B cell (primary cell): ENCODE data around the gene PLEKHO2. TPM values are rescaled to one million over a fixed set of nuclear protein-coding genes. Genes with fewer than 3 reads are reported as not detected.

Experiments used
- ATAC-seq: fragments of 200-7000 bp; cut with Tn5 transposase; one replicate; pipeline ENCODE4 v1.10.0; 2021; ENCODE audit warnings: low read depth, mild to moderate bottlenecking, moderate number of reproducible peaks, moderate library complexity
- CTCF ChIA-PET: fragments of 350-600 bp; sonication (Branson Sonifier 250); formaldehyde crosslinking; loops from one replicate; lab custom pipeline; 2021; ENCODE audit warnings: antibody characterized with exemption, inconsistent platforms; lab: Charles Lee
- POLR2A ChIA-PET: fragments of 350-600 bp; sonication (Branson Sonifier 250); formaldehyde crosslinking; loops from one replicate; lab custom pipeline; 2021; ENCODE audit warnings: antibody characterized with exemption; lab: Charles Lee
- DNase-seq: peaks from one replicate; pipeline ENCODE4 v3.0.0; 2013
- H2AFZ ChIP-seq: 2 replicates; pipeline ENCODE4 v1.6.1; 2012; ENCODE audit warnings: mild to moderate bottlenecking, low read depth, low read length; ENCODE audit not compliant: insufficient read depth, poor library complexity, severe bottlenecking
- H3K27ac ChIP-seq, 2 donors: 1 replicate in 1 of 2; 2 replicates in 1 of 2; pipeline ENCODE4 v1.5.1; 2012 to 2013; ENCODE audit warnings: low read length in 2 of 2, mild to moderate bottlenecking in 2 of 2, moderate library complexity in 1 of 2
- H3K27me3 ChIP-seq, 4 experiments: fragments of 200-600 bp in 1 of 4; sonication (generic) in 1 of 4; replicated peaks in 1 of 4; 1 replicate in 2 of 4; 2 replicates in 2 of 4; pipeline versions ENCODE4 v1.6.1 to v1.7.0; 2013 to 2016; ENCODE audit warnings: low read length in 3 of 4, mild to moderate bottlenecking in 2 of 4, mixed read lengths in 1 of 4, moderate library complexity in 1 of 4; ENCODE audit not compliant: insufficient read depth in 4 of 4, control insufficient read depth in 3 of 4; ENCODE audit errors: control extremely low read depth in 1 of 4
- H3K36me3 ChIP-seq, 2 experiments: replicated peaks in 1 of 2; 1 replicate in 1 of 2; 2 replicates in 1 of 2; pipeline versions ENCODE4 v1.6.1 to v1.7.1; 2013; ENCODE audit warnings: low read length in 1 of 2; ENCODE audit not compliant: insufficient read depth in 2 of 2, control insufficient read depth in 1 of 2; ENCODE audit errors: control extremely low read depth in 1 of 2, extremely low read depth in 1 of 2
- H3K4me1 ChIP-seq, 2 donors: fragments of 200-600 bp in 1 of 2; sonication (generic) in 1 of 2; 1 replicate in 1 of 2; 2 replicates in 1 of 2; pipeline versions ENCODE4 v1.5.1 to v1.6.1; 2013 to 2017; ENCODE audit warnings: low read length in 2 of 2; ENCODE audit not compliant: control insufficient read depth in 2 of 2, insufficient read depth in 2 of 2
- H3K4me2 ChIP-seq: replicated peaks from 2 replicates; pipeline ENCODE3; 2012; ENCODE audit warnings: mild to moderate bottlenecking, low read depth, low read length; ENCODE audit not compliant: poor library complexity, severe bottlenecking
- H3K4me3 ChIP-seq, 5 experiments: fragments of 200-600 bp in 1 of 5; sonication (generic) in 1 of 5; 1 replicate in 3 of 5; 2 replicates in 2 of 5; pipeline versions ENCODE4 v1.5.1 to v1.7.0; 2011 to 2016; ENCODE audit warnings: low read length in 4 of 5, mild to moderate bottlenecking in 4 of 5, low read depth in 2 of 5, control low read depth in 1 of 5, moderate library complexity in 1 of 5; ENCODE audit not compliant: insufficient read depth in 1 of 5; ENCODE audit errors: control extremely low read depth in 1 of 5, extremely low read depth in 1 of 5
- H3K79me2 ChIP-seq: fragments of 200-600 bp; sonication (generic); one replicate; pipeline ENCODE4 v1.6.0; 2016; ENCODE audit warnings: low read length; ENCODE audit not compliant: control insufficient read depth, insufficient read depth
- H3K9ac ChIP-seq: fragments of 200-600 bp; sonication (generic); 2 replicates; pipeline ENCODE4 v1.6.1; 2017; ENCODE audit warnings: mild to moderate bottlenecking, low read length, moderate library complexity
- H3K9me3 ChIP-seq, 3 donors: one replicate each; pipeline versions ENCODE4 v1.6.1 to v1.7.1; 2013; ENCODE audit warnings: low read length in 2 of 3; ENCODE audit not compliant: control insufficient read depth in 2 of 3, insufficient read depth in 1 of 3; ENCODE audit errors: control extremely low read depth in 1 of 3
- H4K20me1 ChIP-seq: 2 replicates; pipeline ENCODE4 v1.6.0; 2012; ENCODE audit warnings: mild to moderate bottlenecking, low read length; ENCODE audit not compliant: insufficient read depth, control insufficient read depth, poor library complexity, severe bottlenecking
- H3K27ac Mint-ChIP-seq: one replicate; pipeline ENCODE4 v1.8.0; 2021; ENCODE audit warnings: mixed read lengths
- H3K27me3 Mint-ChIP-seq: one replicate; pipeline ENCODE4 v1.8.0; 2021; ENCODE audit warnings: mixed read lengths
- H3K4me1 Mint-ChIP-seq: one replicate; pipeline ENCODE4 v1.8.0; 2021; ENCODE audit warnings: mixed read lengths
- H3K4me3 Mint-ChIP-seq: one replicate; pipeline ENCODE4 v1.8.0; 2021; ENCODE audit warnings: mixed read lengths
- H3K9me3 Mint-ChIP-seq: one replicate; pipeline ENCODE4 v1.8.0; 2022; ENCODE audit warnings: mixed read lengths; ENCODE audit not compliant: insufficient read depth
- CTCF ChIP-seq: fragments of 200-600 bp; IDR thresholded peaks from one replicate; pipeline ENCODE4 v1.8.0; 2022; ENCODE audit warnings: antibody characterized with exemption, mild to moderate bottlenecking
- EZH2 ChIP-seq: IDR thresholded peaks from 2 replicates; pipeline ENCODE4 v1.6.1; 2012; ENCODE audit warnings: borderline replicate concordance, low read depth, mild to moderate bottlenecking, moderate library complexity, low read length; ENCODE audit not compliant: insufficient read depth, poor library complexity, severe bottlenecking
- WGBS: methylation state at CpG from one replicate; pipeline ENCODE4 v1.1.5; 2013; ENCODE audit warnings: missing lambda C conversion rate; ENCODE audit not compliant: insufficient coverage; 5-methylcytosine and 5-hydroxymethylcytosine counted together
- intact Hi-C: fragments of 100-400 bp; cut with micrococcal nuclease; formaldehyde crosslinking; loops from one replicate; pipeline ENCODE4 v1.10.0; 2022
- polyA plus RNA-seq: library from polyadenylated mRNA; depleted of rRNA; stranded (reverse); fragments of >200 nt; gene quantifications from 2 replicates; pipeline ENCODE4 v1.2.3, GENCODE V29; 2012
- total RNA-seq, 2 donors: library from RNA; stranded (reverse); fragments of 120-200 nt in 1 of 2; gene quantifications; 1 replicate in 1 of 2; 2 replicates in 1 of 2; pipeline versions ENCODE4 v1.2.3 to v1.2.4, GENCODE V29; 2013 to 2022

PLEKHO2 gene
- total and polyA plus RNA-seq, 2 donors (not counting 1 experiment from before 2014, with no cell fraction given): 13.7 to 23.1 TPM

GRCh38 chr15:64804619-64805018 is 37.1 kb upstream of the PLEKHO2 start:
- ATAC-seq: no peak
- WGBS: 50% methylated on average over 2 of the region's 2 CpGs
- H2AFZ ChIP-seq: no peak overlapping the region
- H3K9ac ChIP-seq: no peak overlapping the region
- H3K79me2 ChIP-seq: no peaks in the 10 kb centered on the region
- no peaks in the 10 kb centered on the region for H3K27me3 Mint-ChIP-seq
- no peak overlapping the region for H3K27ac Mint-ChIP-seq
- H3K27ac ChIP-seq: no peak overlapping the region
- intact Hi-C loops: no loop called here
- no peak overlapping the region for H3K4me2 ChIP-seq
- H3K4me1 ChIP-seq: peaks cover 0 to 8% of the 10 kb centered on the region in 2 donors
- H3K36me3 ChIP-seq: no peaks in the 10 kb centered on the region
- DNase-seq: no peak
- H3K9me3 ChIP-seq: no peaks in the 10 kb centered on the region
- peaks cover 4% of the 10 kb centered on the region for H3K4me1 Mint-ChIP-seq
- CTCF ChIA-PET: interaction anchor here (0.6 to 3.3 kb wide), 3 partner anchors 76 to 118 kb away, joined by 3 to 13 read pairs (median 4); no protein-coding TSS in a partner anchor
- POLR2A ChIA-PET: no interaction called here
- no peaks in the 10 kb centered on the region for H3K27me3 ChIP-seq
- no peaks in the 10 kb centered on the region for H3K9me3 Mint-ChIP-seq
- no peaks in the 10 kb centered on the region for H4K20me1 ChIP-seq
- H3K4me3 ChIP-seq: no peak overlapping the region
- TF ChIP-seq CTCF (no peak), EZH2 (no peak)
- no peak overlapping the region for H3K4me3 Mint-ChIP-seq

- no peak overlapping the region for H2AFZ ChIP-seq
- DNase-seq (no peak), ATAC-seq (no peak)
- TF ChIP-seq EZH2: no peak
- no peak for TF ChIP-seq CTCF
- CTCF ChIA-PET: interaction anchor here (1.1 to 11.3 kb wide), 3 partner anchors 9 to 77 kb away, joined by 3 to 236 read pairs (median 8); no protein-coding TSS in a partner anchor
- POLR2A ChIA-PET: no interaction called here
- no peak overlapping the region for H3K4me3 Mint-ChIP-seq
- H3K79me2 ChIP-seq: no peaks in the 10 kb centered on the region
- H3K36me3 ChIP-seq: no peaks in the 10 kb centered on the region
- no peaks in the 10 kb centered on the region for H4K20me1 ChIP-seq
- H3K27ac ChIP-seq: no peak overlapping the region
- no peaks in the 10 kb centered on the region for H3K27me3 ChIP-seq
- no peaks in the 10 kb centered on the region for H3K9me3 Mint-ChIP-seq
- peaks cover 0 to 13% of the 10 kb centered on the region in 2 donors for H3K4me1 ChIP-seq
- no peak overlapping the region for H3K4me3 ChIP-seq
- no peaks in the 10 kb centered on the region for H3K27me3 Mint-ChIP-seq
- intact Hi-C loops: no loop called here
- 85% methylated on average over 6 of the region's 6 CpGs for WGBS
- no peaks in the 10 kb centered on the region for H3K9me3 ChIP-seq
- H3K4me2 ChIP-seq: no peak overlapping the region
- no peak overlapping the region for H3K27ac Mint-ChIP-seq
- H3K4me1 Mint-ChIP-seq: peaks cover 8% of the 10 kb centered on the region
- H3K9ac ChIP-seq: no peak overlapping the region
Measured at GRCh38 chr15:64806509-64806908, 35.2 kb upstream of the PLEKHO2 start.
